Neural cell (in vitro differentiated cells): ENCODE data around the gene MAPK7.

Experiments
- CTCF ChIP-seq: fragments of 450-650 bp; IDR thresholded peaks from 2 replicates; pipeline ENCODE4 v1.5.1; 2014; ENCODE audit warnings: antibody characterized with exemption, mild to moderate bottlenecking, moderate library complexity; ENCODE audit not compliant: poor library complexity, severe bottlenecking
- EZH2 ChIP-seq: fragments of 200-600, 300-800 bp; shearing (Covaris generic), sonication (generic); IDR thresholded peaks from 2 replicates; pipeline ENCODE4 v1.6.1; 2014; ENCODE audit warnings: antibody characterized with exemption, low read length, borderline replicate concordance, mild to moderate bottlenecking; ENCODE audit not compliant: insufficient read depth, poor library complexity, severe bottlenecking
- POLR2AphosphoS5 ChIP-seq: IDR thresholded peaks from 2 replicates; pipeline ENCODE4 v1.6.1; 2012

DNA sequence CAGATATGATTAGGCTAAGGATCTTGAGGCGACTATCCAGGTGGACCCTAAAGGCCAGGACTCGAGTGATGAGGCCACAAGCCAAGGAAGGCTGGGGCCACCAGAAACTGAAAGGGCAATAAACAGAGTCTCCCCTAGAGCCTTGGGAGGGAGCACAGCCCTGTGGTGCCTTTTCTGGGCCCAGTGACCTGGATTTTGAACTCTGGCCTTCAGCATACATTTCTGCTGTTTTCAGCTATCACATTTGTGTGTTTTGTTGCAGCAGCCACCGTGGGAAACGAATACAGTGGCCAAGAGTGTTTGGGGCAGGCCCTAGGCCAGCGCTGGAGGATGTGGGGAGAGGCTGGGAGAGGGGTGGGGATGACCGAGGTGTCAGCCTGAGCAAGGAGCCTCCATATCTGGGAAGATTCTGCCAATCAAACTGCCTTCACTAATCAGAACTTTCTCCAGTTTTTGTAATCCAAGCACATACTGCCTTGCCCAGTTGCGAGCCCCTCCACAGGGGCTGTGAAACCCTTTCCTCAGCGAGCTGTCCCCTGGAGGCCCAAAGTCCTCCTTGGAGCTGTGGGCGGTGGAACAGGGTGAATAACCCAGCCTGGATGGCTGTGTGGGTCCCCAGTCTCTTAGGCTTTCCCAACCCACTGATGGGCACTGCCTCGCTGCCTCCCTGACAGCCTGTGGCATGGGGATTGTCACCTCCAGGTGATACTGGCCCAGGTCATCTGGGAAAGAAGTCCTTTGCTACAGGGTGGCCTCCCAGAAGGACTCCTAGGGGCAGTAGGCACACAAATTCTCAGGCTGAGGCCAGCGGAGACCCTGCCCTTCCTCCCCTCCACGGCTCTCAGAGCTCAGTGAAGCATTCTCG, 32.6 kb upstream of the MAPK7 start:
- no peak for TF ChIP-seq CTCF
- peak; percentile 4 for TF ChIP-seq POLR2AphosphoS5
- no peak for TF ChIP-seq EZH2
